SK-N-SH treated with all-trans-retinoic acid at 6 μM for 48 hours (cell line): ENCODE measurements around the gene PLPP3.

Experiments
- ATAC-seq: fragments of 200-7000 bp; cut with Tn5 transposase; 3 replicates; pipeline ENCODE4 v1.9.1; 2020; ENCODE audit warnings: mild to moderate bottlenecking, moderate library complexity
- ARNTL ChIP-seq: fragments of 450-650 bp; formaldehyde crosslinking; IDR thresholded peaks from 2 replicates; pipeline ENCODE4 v1.5.0; 2020; ENCODE audit warnings: low read depth, mild to moderate bottlenecking, moderate library complexity, borderline replicate concordance
- BACH2 ChIP-seq: fragments of 250-450 bp; sonication (Bioruptor Pico); IDR thresholded peaks from 2 replicates; pipeline ENCODE4 v1.9.0; 2021; ENCODE audit warnings: mild to moderate bottlenecking, borderline replicate concordance
- GLIS3 ChIP-seq: fragments of 250-450 bp; sonication (Bioruptor Pico); IDR thresholded peaks from 2 replicates; pipeline ENCODE4 v1.5.0; 2020; ENCODE audit warnings: mild to moderate bottlenecking, moderate library complexity
- ISL1 ChIP-seq: fragments of 250-450 bp; sonication (Bioruptor Pico); IDR thresholded peaks from 2 replicates; pipeline ENCODE4 v2.1.2; 2022; ENCODE audit warnings: mild to moderate bottlenecking, moderate library complexity
- OSR1 ChIP-seq: fragments of 250-450 bp; sonication (Bioruptor Pico); IDR thresholded peaks from 2 replicates; pipeline ENCODE4 v1.8.0; 2022; ENCODE audit warnings: moderate library complexity, mild to moderate bottlenecking, inconsistent platforms
- PPARA ChIP-seq: fragments of 250-450 bp; sonication (Bioruptor Pico); IDR thresholded peaks from 2 replicates; pipeline ENCODE4 v1.5.0; 2020; ENCODE audit warnings: mild to moderate bottlenecking, borderline replicate concordance
- RARB ChIP-seq: fragments of 250-450 bp; sonication (Bioruptor Pico); IDR thresholded peaks from 2 replicates; pipeline ENCODE4 v1.8.0; 2021; ENCODE audit warnings: mild to moderate bottlenecking, moderate library complexity
- TCF4 ChIP-seq: fragments of 250-450 bp; sonication (Bioruptor Pico); IDR thresholded peaks from 2 replicates; pipeline ENCODE4 v1.8.0; 2021; ENCODE audit warnings: mild to moderate bottlenecking, moderate library complexity, borderline replicate concordance
- TOX ChIP-seq: fragments of 250-450 bp; sonication (Bioruptor Pico); IDR thresholded peaks from 2 replicates; pipeline ENCODE4 v1.8.0; 2021; ENCODE audit warnings: mild to moderate bottlenecking, moderate library complexity, borderline replicate concordance
- ZC3H10 ChIP-seq: fragments of 250-450 bp; sonication (Bioruptor Pico); IDR thresholded peaks from 2 replicates; pipeline ENCODE4 v1.5.1; 2021; ENCODE audit warnings: mild to moderate bottlenecking, moderate library complexity
- ZFP3 ChIP-seq: fragments of 250-450 bp; sonication (Bioruptor Pico); IDR thresholded peaks from 2 replicates; pipeline ENCODE4 v1.5.0; 2020; ENCODE audit warnings: mild to moderate bottlenecking, moderate library complexity
- ZFP30 ChIP-seq: fragments of 450-650 bp; formaldehyde crosslinking; IDR thresholded peaks from 2 replicates; pipeline ENCODE4 v1.5.0; 2022; ENCODE audit warnings: mild to moderate bottlenecking, moderate library complexity
- ZNF565 ChIP-seq: fragments of 450-650 bp; formaldehyde crosslinking; conservative IDR thresholded peaks from 2 replicates; pipeline ENCODE4 v1.5.0; 2020; ENCODE audit warnings: low read depth, mild to moderate bottlenecking, moderate library complexity
- ZNF70 ChIP-seq: fragments of 450-650 bp; formaldehyde crosslinking; IDR thresholded peaks from 2 replicates; pipeline ENCODE4 v1.5.0; 2020; ENCODE audit warnings: mild to moderate bottlenecking, moderate library complexity
- ZNF8 ChIP-seq: fragments of 450-650 bp; formaldehyde crosslinking; IDR thresholded peaks from 2 replicates; pipeline ENCODE4 v1.5.0; 2020; ENCODE audit warnings: mild to moderate bottlenecking, moderate library complexity
- TF ChIP-seq, protein P1 (sequence below): fragments of 250-450 bp; sonication (Bioruptor Pico); IDR thresholded peaks from 2 replicates; pipeline ENCODE4 v1.8.0; 2020; ENCODE audit warnings: mild to moderate bottlenecking, moderate library complexity, borderline replicate concordance
- TF ChIP-seq, protein P2 (sequence below): fragments of 250-450 bp; sonication (Bioruptor Pico); IDR thresholded peaks from 2 replicates; pipeline ENCODE4 v1.8.0; 2021; ENCODE audit warnings: low read depth, mild to moderate bottlenecking, moderate library complexity, borderline replicate concordance
- TF ChIP-seq, protein P3 (sequence below): fragments of 250-450 bp; sonication (Bioruptor Pico); IDR thresholded peaks from 2 replicates; pipeline ENCODE4 v1.5.0; 2020; ENCODE audit warnings: mild to moderate bottlenecking, moderate library complexity
- TF ChIP-seq, protein P4 (sequence below): fragments of 250-450 bp; sonication (Bioruptor Pico); IDR thresholded peaks from 2 replicates; pipeline ENCODE4 v1.5.1; 2021; ENCODE audit warnings: mild to moderate bottlenecking, moderate library complexity
- TF ChIP-seq, protein P5 (sequence below): fragments of 250-450 bp; sonication (Bioruptor Pico); IDR thresholded peaks from 2 replicates; pipeline ENCODE4 v1.5.1; 2020; ENCODE audit warnings: low read depth, mild to moderate bottlenecking, moderate library complexity

Gene PLPP3

DNA sequence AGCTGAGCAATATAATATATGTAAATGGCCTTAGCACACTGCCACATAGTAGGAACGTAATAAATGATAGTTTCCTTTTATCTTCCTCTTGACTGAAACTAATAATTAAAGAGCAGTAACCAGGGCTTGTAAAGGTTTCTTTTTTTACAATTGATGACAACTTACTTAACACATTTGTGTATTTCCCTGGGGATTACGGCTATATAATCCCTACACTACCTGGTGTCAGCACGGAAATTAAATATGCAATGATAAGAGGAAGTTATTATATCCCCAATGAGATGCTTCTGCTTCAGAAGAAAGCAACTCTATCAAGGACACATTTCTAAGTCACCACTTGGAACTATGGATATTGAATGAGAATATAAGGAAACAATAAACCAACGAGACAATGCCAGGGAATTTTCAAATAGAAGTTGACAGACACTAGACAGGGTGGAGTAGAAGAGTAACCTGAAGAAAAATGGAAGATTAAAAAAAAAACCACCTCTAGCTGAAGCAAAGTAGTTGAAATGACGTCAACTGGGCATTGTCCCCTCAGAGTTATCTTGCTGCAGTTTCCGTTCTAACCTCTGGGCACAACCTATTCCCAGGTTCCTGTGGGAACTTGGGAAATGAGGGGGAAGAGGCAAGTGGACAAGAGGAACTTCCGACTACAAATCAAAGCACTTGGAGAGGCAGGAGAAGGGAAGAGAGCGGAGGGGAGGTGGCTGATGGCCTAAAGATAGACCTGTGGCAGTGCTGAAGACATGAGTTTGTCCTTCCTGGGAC, 66.5 kb downstream of the PLPP3 start:
- no peak for ATAC-seq
- TF ChIP-seq ARNTL (CRISPR knock-in tag) (no peak), BACH2 (CRISPR knock-in tag) (no peak), GLIS3 (CRISPR knock-in tag) (no peak), ZNF70 (no peak), ZFP30 (CRISPR knock-in tag) (no peak), ZFP3 (CRISPR knock-in tag) (no peak), RARB (CRISPR knock-in tag) (no peak), TOX (no peak), ZNF8 (CRISPR knock-in tag) (no peak), TCF4 (no peak), OSR1 (no peak), ZNF565 (CRISPR knock-in tag) (no peak), PPARA (CRISPR knock-in tag) (no peak), ZC3H10 (CRISPR knock-in tag) (no peak)
- TF ChIP-seq, protein P1, sequence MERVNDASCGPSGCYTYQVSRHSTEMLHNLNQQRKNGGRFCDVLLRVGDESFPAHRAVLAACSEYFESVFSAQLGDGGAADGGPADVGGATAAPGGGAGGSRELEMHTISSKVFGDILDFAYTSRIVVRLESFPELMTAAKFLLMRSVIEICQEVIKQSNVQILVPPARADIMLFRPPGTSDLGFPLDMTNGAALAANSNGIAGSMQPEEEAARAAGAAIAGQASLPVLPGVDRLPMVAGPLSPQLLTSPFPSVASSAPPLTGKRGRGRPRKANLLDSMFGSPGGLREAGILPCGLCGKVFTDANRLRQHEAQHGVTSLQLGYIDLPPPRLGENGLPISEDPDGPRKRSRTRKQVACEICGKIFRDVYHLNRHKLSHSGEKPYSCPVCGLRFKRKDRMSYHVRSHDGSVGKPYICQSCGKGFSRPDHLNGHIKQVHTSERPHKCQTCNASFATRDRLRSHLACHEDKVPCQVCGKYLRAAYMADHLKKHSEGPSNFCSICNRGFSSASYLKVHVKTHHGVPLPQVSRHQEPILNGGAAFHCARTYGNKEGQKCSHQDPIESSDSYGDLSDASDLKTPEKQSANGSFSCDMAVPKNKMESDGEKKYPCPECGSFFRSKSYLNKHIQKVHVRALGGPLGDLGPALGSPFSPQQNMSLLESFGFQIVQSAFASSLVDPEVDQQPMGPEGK (CRISPR knock-in tag): no peak
- TF ChIP-seq, protein P2, sequence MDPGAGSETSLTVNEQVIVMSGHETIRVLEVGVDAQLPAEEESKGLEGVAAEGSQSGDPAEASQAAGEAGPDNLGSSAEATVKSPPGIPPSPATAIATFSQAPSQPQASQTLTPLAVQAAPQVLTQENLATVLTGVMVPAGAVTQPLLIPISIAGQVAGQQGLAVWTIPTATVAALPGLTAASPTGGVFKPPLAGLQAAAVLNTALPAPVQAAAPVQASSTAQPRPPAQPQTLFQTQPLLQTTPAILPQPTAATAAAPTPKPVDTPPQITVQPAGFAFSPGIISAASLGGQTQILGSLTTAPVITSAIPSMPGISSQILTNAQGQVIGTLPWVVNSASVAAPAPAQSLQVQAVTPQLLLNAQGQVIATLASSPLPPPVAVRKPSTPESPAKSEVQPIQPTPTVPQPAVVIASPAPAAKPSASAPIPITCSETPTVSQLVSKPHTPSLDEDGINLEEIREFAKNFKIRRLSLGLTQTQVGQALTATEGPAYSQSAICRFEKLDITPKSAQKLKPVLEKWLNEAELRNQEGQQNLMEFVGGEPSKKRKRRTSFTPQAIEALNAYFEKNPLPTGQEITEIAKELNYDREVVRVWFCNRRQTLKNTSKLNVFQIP: no peak
- TF ChIP-seq, protein P3, sequence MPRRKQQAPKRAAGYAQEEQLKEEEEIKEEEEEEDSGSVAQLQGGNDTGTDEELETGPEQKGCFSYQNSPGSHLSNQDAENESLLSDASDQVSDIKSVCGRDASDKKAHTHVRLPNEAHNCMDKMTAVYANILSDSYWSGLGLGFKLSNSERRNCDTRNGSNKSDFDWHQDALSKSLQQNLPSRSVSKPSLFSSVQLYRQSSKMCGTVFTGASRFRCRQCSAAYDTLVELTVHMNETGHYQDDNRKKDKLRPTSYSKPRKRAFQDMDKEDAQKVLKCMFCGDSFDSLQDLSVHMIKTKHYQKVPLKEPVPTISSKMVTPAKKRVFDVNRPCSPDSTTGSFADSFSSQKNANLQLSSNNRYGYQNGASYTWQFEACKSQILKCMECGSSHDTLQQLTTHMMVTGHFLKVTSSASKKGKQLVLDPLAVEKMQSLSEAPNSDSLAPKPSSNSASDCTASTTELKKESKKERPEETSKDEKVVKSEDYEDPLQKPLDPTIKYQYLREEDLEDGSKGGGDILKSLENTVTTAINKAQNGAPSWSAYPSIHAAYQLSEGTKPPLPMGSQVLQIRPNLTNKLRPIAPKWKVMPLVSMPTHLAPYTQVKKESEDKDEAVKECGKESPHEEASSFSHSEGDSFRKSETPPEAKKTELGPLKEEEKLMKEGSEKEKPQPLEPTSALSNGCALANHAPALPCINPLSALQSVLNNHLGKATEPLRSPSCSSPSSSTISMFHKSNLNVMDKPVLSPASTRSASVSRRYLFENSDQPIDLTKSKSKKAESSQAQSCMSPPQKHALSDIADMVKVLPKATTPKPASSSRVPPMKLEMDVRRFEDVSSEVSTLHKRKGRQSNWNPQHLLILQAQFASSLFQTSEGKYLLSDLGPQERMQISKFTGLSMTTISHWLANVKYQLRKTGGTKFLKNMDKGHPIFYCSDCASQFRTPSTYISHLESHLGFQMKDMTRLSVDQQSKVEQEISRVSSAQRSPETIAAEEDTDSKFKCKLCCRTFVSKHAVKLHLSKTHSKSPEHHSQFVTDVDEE (CRISPR knock-in tag): no peak
- TF ChIP-seq, protein P4, sequence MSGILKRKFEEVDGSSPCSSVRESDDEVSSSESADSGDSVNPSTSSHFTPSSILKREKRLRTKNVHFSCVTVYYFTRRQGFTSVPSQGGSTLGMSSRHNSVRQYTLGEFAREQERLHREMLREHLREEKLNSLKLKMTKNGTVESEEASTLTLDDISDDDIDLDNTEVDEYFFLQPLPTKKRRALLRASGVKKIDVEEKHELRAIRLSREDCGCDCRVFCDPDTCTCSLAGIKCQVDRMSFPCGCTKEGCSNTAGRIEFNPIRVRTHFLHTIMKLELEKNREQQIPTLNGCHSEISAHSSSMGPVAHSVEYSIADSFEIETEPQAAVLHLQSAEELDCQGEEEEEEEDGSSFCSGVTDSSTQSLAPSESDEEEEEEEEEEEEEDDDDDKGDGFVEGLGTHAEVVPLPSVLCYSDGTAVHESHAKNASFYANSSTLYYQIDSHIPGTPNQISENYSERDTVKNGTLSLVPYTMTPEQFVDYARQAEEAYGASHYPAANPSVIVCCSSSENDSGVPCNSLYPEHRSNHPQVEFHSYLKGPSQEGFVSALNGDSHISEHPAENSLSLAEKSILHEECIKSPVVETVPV (CRISPR knock-in tag): no peak
- TF ChIP-seq, protein P5, sequence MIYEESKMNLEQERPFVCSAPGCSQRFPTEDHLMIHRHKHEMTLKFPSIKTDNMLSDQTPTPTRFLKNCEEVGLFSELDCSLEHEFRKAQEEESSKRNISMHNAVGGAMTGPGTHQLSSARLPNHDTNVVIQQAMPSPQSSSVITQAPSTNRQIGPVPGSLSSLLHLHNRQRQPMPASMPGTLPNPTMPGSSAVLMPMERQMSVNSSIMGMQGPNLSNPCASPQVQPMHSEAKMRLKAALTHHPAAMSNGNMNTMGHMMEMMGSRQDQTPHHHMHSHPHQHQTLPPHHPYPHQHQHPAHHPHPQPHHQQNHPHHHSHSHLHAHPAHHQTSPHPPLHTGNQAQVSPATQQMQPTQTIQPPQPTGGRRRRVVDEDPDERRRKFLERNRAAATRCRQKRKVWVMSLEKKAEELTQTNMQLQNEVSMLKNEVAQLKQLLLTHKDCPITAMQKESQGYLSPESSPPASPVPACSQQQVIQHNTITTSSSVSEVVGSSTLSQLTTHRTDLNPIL (CRISPR knock-in tag): no peak

GRCh38 chr1:56511766-56512165, 67.6 kb downstream of the PLPP3 start:
- TF ChIP-seq, protein P3 (CRISPR knock-in tag): no peak
- TF ChIP-seq, protein P1 (CRISPR knock-in tag): no peak
- TF ChIP-seq ISL1 (no peak), RARB (CRISPR knock-in tag) (no peak), ZFP3 (CRISPR knock-in tag) (no peak), ZNF565 (CRISPR knock-in tag) (no peak), ARNTL (CRISPR knock-in tag) (no peak), ZFP30 (CRISPR knock-in tag) (no peak)
- no peak for ATAC-seq
